ENCODE measurements around the gene FRMD7. TPM values are rescaled to one million over a fixed set of nuclear protein-coding genes. Genes with fewer than 3 reads are reported as not detected.
"Not testable (repeated sequence)": the region's sequence is repeated elsewhere in the genome, so short reads cannot be mapped to it uniquely, and the experiment has no call there.

The FRMD7 gene
- total RNA-seq, 1 experiment from 2014 or later = not detected

DNA sequence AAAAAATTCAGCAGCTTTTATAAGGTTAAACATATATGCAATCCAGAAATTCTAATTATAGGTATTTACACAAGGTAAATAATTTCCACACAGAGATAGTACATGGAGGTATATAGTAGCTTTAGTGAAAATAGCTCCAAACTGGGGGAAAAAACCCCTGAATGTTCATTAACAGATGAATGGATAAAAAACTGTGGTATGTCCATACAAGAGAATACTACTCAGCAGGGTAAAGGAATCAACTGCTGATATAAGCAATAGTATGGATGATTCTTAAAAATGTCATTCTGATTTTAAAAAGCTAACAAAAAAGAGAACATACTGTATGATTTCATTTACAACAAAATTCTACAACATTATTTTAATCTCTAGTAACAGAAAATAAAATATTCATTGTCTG is 37.2 kb upstream of the FRMD7 start:
- Histone ChIP-seq H2BK120ac (ENCODE audit: low read depth, low read length, poor library complexity, severe bottlenecking) (no peak overlapping the region), H3K18ac (ENCODE audit: insufficient read length, low read depth, low read length) (no peak overlapping the region), H2BK15ac (ENCODE audit: low read depth, low read length) (no peak overlapping the region), H2AK5ac (ENCODE audit: insufficient read length, low read length) (no peak overlapping the region), H2BK5ac (ENCODE audit: insufficient read length, low read length) (no peak overlapping the region), H4K8ac (replicated peaks; ENCODE audit: insufficient read length, low read depth, low read length) (no peak overlapping the region), H4K5ac (ENCODE audit: insufficient read length, low read depth, low read length) (no peak overlapping the region), H3K56ac (ENCODE audit: insufficient read length, low read depth, low read length) (no peak overlapping the region), H3K9ac (ENCODE audit: extremely low read depth, insufficient read length, low read length) (no peak overlapping the region), H2BK12ac (ENCODE audit: insufficient read length, low read depth, low read length) (no peak overlapping the region), H3T11ph (ENCODE audit: low read length) (no peak overlapping the region), H4K91ac (ENCODE audit: insufficient read length, low read depth, low read length) (no peak overlapping the region), H3K79me2 (ENCODE audit: insufficient read depth, low read length) (no peaks in the 10 kb centered on the region), H3K4ac (ENCODE audit: low read depth, low read length) (no peak overlapping the region), H3K27me3 (ENCODE audit: insufficient read depth, low read length) (no peaks in the 10 kb centered on the region), H2BK20ac (ENCODE audit: low read depth, low read length, poor library complexity, severe bottlenecking) (no peak overlapping the region), H3K23me2 (ENCODE audit: insufficient read length, low read depth, low read length, poor library complexity, severe bottlenecking) (no peaks in the 10 kb centered on the region), H4K20me1 (ENCODE audit: control insufficient read depth, insufficient read depth, insufficient read length) (no peaks in the 10 kb centered on the region), H2AFZ (ENCODE audit: low read length) (no peak overlapping the region), H3K4me2 (ENCODE audit: insufficient read depth, insufficient read length, low read length) (no peak overlapping the region), H3K14ac (ENCODE audit: insufficient read depth, low read length) (no peak overlapping the region), H3K23ac (ENCODE audit: insufficient read length, low read depth, low read length) (no peak overlapping the region), H3K79me1 (ENCODE audit: insufficient read depth, low read depth, low read length, poor library complexity, severe bottlenecking) (no peaks in the 10 kb centered on the region), H3K27ac (ENCODE audit: insufficient read length, low read depth, low read length) (no peak overlapping the region), H3K4me1 (ENCODE audit: insufficient read depth, low read length) (no peaks in the 10 kb centered on the region), H3K9me3 (ENCODE audit: control insufficient read depth, low read depth, low read length) (no peaks in the 10 kb centered on the region)
- Mint-ChIP-seq H3K27me3 (ENCODE audit: low read depth) (peaks cover 5% of the 10 kb centered on the region; the same call in 1 of the 2 replicates), H3K4me1 (peaks cover 3 to 13% of the 10 kb centered on the region in 2 experiments; a peak in 3 of 4 replicates), H3K27ac (no peak overlapping the region), H3K9me3 (peaks cover 40 to 42% of the 10 kb centered on the region in 2 experiments), H3K4me3 (no peak overlapping the region), H3K36me3 (ENCODE audit: insufficient read depth in 1 of 3, low read depth in 3 of 3) (peaks cover 33 to 51% (median 36%) of the 10 kb centered on the region in 3 experiments)
- no peak for DNase-seq
- TF ChIP-seq, protein P1, sequence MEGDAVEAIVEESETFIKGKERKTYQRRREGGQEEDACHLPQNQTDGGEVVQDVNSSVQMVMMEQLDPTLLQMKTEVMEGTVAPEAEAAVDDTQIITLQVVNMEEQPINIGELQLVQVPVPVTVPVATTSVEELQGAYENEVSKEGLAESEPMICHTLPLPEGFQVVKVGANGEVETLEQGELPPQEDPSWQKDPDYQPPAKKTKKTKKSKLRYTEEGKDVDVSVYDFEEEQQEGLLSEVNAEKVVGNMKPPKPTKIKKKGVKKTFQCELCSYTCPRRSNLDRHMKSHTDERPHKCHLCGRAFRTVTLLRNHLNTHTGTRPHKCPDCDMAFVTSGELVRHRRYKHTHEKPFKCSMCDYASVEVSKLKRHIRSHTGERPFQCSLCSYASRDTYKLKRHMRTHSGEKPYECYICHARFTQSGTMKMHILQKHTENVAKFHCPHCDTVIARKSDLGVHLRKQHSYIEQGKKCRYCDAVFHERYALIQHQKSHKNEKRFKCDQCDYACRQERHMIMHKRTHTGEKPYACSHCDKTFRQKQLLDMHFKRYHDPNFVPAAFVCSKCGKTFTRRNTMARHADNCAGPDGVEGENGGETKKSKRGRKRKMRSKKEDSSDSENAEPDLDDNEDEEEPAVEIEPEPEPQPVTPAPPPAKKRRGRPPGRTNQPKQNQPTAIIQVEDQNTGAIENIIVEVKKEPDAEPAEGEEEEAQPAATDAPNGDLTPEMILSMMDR (conservative IDR thresholded peaks at IDR 0.05) = no peak

DNA sequence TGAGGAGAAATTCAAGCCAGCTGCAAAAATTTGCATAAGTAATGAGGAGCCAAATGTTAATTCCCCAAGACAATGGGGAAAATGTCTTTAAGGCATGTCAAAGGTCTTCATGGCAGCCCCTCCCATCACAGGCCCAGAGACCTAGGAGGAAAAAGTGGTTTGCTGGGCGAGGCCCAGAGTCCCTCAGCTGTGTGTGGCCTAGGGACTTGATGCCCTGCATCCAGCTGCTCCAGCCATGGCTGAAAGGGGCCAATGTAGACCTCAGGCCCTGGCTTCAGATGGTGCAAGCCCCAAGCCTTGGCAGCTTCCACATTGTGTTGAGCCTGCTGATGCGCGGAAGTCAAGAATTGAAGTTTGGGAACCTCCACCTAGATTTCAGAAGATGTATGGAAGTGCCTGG is 35.3 kb upstream of the FRMD7 start:
- not testable (repeated sequence) for H3K4me3 Mint-ChIP-seq; H4K8ac ChIP-seq (replicated peaks; ENCODE audit: insufficient read length, low read depth, low read length); H2AK5ac ChIP-seq (ENCODE audit: insufficient read length, low read length); H4K91ac ChIP-seq (ENCODE audit: insufficient read length, low read depth, low read length); H3K23me2 ChIP-seq (ENCODE audit: insufficient read length, low read depth, low read length, poor library complexity, severe bottlenecking); H2AFZ ChIP-seq (ENCODE audit: low read length); H2BK120ac ChIP-seq (ENCODE audit: low read depth, low read length, poor library complexity, severe bottlenecking); H4K20me1 ChIP-seq (ENCODE audit: control insufficient read depth, insufficient read depth, insufficient read length); H3K4me2 ChIP-seq (ENCODE audit: insufficient read depth, insufficient read length, low read length); H2BK20ac ChIP-seq (ENCODE audit: low read depth, low read length, poor library complexity, severe bottlenecking); H3K14ac ChIP-seq (ENCODE audit: insufficient read depth, low read length); DNase-seq; H3K27me3 ChIP-seq (ENCODE audit: insufficient read depth, low read length); H3K18ac ChIP-seq (ENCODE audit: insufficient read length, low read depth, low read length); H3K9me3 ChIP-seq (ENCODE audit: control insufficient read depth, low read depth, low read length); H3K4ac ChIP-seq (ENCODE audit: low read depth, low read length); H3K23ac ChIP-seq (ENCODE audit: insufficient read length, low read depth, low read length); H4K5ac ChIP-seq (ENCODE audit: insufficient read length, low read depth, low read length); H2BK12ac ChIP-seq (ENCODE audit: insufficient read length, low read depth, low read length); H3K56ac ChIP-seq (ENCODE audit: insufficient read length, low read depth, low read length); H3T11ph ChIP-seq (ENCODE audit: low read length); H3K4me1 ChIP-seq (ENCODE audit: insufficient read depth, low read length); H3K79me2 ChIP-seq (ENCODE audit: insufficient read depth, low read length); H3K27ac Mint-ChIP-seq; H3K27me3 Mint-ChIP-seq (ENCODE audit: low read depth); H3K27ac ChIP-seq (ENCODE audit: insufficient read length, low read depth, low read length); H2BK15ac ChIP-seq (ENCODE audit: low read depth, low read length); H2BK5ac ChIP-seq (ENCODE audit: insufficient read length, low read length); H3K79me1 ChIP-seq (ENCODE audit: insufficient read depth, low read depth, low read length, poor library complexity, severe bottlenecking); H3K9ac ChIP-seq (ENCODE audit: extremely low read depth, insufficient read length, low read length)
- Mint-ChIP-seq H3K9me3 (peaks cover 44 to 49% of the 10 kb centered on the region in 2 experiments), H3K4me1 (peaks cover 3 to 13% of the 10 kb centered on the region in 2 experiments; a peak in 3 of 4 replicates), H3K36me3 (ENCODE audit: insufficient read depth in 1 of 3, low read depth in 3 of 3) (peaks cover 34 to 51% (median 40%) of the 10 kb centered on the region in 3 experiments)
- no CpG with 5 or more reads among the region's 3 CpGs for WGBS (ENCODE audit: extremely low coverage, insufficient read length, low lambda C conversion rate)
